GM13976 (cell line): ENCODE measurements around the gene P2RX4.

Experiments used
- DNase-seq: peaks from one replicate; pipeline ENCODE4 v3.0.0; 2012; ENCODE audit warnings: low spot score
- in situ Hi-C: fragments of 300-500 bp; cut with MboI; formaldehyde crosslinking; loops from one replicate; pipeline ENCODE4 v1.12.0; 2022; ENCODE audit warnings: low sequenced_read_pairs, mixed read lengths, inconsistent platforms; ENCODE audit not compliant: unreplicated experiment
- TF ChIP-seq, protein P1 (sequence below): IDR thresholded peaks from 2 replicates; pipeline ENCODE4 v1.5.1; 2012; ENCODE audit warnings: borderline replicate concordance, mild to moderate bottlenecking; ENCODE audit not compliant: insufficient read depth; ENCODE audit errors: extremely low read depth, missing control alignments, control extremely low read depth

Gene P2RX4

DNA sequence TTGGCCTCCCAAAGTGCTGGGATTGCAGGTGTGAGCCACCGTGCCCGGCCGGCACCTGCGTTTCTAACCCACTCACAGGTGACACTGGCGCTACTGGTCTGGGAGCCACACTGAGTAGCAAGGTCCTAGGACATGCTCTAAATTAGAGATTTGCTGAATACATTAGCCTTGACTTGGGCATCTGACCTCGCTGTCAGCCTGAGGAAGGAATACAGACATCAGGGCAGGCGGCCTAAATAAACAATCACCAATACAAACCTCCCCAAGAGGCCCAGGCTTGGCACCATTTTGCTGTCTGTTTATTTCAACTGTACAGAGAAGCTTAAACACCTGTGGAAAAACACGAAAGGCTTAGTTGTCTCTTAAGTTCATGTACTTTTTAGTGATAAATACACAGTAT lies 27.5 kb downstream of the P2RX4 start:
- TF ChIP-seq, protein P1, sequence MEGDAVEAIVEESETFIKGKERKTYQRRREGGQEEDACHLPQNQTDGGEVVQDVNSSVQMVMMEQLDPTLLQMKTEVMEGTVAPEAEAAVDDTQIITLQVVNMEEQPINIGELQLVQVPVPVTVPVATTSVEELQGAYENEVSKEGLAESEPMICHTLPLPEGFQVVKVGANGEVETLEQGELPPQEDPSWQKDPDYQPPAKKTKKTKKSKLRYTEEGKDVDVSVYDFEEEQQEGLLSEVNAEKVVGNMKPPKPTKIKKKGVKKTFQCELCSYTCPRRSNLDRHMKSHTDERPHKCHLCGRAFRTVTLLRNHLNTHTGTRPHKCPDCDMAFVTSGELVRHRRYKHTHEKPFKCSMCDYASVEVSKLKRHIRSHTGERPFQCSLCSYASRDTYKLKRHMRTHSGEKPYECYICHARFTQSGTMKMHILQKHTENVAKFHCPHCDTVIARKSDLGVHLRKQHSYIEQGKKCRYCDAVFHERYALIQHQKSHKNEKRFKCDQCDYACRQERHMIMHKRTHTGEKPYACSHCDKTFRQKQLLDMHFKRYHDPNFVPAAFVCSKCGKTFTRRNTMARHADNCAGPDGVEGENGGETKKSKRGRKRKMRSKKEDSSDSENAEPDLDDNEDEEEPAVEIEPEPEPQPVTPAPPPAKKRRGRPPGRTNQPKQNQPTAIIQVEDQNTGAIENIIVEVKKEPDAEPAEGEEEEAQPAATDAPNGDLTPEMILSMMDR: no peak
- in situ Hi-C loops: no loop called here
- DNase-seq: no peak

DNA sequence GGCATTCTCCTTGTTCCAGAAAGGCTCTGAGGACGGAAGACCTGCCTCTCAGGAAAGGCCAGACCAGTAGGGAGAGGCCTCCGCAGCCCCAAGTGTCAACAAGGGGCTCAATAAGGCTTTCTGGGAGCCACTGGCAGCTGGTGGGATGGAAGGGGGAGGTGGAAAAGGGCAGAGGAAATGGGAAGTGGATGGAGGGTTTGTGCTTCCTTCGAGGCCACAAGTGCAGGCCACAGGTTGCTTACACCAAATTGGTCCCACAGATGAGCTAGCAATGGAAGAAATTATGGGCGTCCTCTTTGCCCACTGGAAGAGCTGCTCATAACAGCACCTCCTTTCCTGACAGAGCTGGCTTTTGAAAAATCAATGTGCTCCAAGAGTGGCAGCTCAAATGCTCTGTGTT lies 28.2 kb downstream of the P2RX4 start:
- in situ Hi-C loops: no loop called here
- DNase-seq: no peak
- TF ChIP-seq, protein P1: no peak

DNA sequence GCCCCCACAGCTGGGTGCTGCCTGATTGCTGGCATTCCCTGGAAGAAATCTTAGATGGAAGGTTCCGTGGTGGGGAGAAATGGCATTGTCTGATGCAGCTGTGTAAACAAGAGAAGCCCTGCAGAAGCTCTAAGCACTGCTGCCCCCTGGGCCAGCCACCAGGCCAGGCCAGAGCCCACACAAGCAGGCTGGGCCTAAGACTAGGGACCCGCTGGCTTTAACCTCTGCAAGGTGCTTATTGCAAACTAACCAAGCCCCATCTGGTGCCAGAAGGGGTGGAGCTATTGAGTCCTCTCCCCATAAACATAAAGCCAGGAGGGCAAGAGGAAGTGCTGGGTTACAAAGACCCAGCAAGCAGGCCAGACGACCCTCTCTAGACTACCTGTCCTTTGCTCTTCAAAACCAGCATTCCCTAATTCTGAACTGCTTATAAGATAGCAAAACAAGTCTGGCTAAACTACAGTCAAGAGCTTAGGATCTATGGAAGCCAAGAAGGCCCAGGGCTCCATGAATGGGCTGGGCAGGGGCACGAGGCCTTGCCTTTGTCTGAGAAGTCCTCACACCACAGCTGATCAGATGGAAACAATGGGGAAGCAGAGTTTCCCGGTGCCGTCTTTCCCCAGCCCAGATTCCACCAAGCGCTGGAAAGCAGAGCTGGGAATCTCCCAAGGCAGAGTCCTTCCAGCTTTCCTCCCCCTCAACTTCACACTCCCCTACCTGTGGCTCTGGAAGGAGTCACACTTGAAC lies 28.8 kb downstream of the P2RX4 start:
- TF ChIP-seq, protein P1: no peak
- DNase-seq: no peak
- in situ Hi-C loops: no loop called here

DNA sequence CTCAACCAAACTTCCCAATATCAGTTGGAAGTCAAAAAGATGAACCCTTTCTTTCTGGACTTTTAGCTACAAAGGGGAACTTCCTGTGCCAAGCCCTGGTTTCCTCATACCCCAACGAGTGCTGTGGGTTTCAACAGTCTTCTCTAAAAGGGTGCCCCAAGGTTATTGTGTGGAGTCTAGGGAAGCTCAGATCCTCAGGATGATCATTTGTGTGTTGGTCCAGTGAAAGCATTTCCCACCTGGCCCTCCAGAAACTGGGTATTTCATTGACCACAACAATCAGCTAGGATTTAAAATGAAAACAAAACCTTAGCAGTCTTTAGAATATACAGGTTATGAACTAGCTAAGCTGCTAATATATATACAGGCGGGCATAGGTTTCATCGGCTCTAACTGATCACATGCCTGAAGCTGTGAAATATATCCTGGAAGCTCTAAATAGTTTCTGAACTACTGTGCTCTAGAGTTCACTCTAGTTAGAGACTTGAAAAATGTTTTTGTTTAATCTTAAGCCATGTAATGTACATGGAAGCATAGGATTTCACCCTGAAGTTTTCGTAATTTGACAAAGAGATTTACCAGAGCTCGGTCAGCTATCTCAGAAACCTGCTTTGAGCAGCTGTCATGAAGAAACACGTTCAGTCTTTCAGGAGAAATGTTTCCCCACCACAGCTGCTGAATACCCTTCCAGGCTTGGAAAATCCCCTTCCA lies 29.6 kb downstream of the P2RX4 start:
- in situ Hi-C loops: no loop called here
- no peak for DNase-seq
- TF ChIP-seq, protein P1: no peak

DNA sequence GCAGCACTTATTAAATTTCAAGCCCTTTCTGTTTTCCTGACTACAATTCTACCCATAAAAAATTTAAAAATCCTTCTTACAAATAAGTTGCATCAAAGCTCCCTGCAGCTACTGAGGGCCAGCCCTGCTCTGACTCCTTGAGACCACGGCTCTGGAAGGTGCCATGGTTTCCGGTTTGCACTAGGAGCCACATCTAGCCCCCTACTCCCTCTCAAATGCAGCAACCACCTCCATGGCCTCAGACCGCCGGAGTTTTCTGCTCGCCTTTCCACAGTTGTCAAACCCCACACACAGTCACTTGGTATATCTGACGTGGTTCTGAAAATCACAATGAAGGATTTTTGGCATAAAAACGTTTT lies 30.1 kb downstream of the P2RX4 start:
- in situ Hi-C loops: no loop called here
- TF ChIP-seq, protein P1: no peak
- no peak for DNase-seq

DNA sequence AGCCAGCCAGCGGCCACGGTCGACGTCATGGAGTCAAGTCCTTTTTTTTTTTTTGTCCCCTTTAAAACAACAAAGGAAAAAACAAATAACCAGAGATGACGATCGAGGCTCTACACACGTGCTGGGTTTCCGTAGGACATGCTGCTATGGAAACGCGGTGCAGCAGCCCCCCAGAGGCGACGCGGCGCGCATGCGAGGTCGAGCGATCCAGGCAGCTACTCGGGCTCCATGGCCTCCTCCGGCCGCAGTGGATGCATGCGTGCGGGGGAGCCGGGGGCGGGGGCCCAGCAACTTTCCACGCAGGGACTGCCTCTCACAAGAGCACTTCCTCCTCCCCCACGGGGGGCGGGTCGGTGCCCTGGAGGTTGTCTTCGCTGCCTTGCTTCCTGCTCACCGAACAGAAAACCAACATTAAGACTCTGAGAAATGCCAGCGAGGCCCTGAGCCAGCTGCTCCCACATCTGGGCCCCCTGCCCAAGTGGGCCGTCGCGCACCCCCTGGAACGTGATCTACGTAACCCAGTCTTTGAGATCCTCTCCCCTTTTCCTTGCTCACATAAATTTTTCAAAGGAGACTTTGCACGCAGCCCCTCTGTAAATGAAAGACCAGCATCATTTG lies 30.7 kb downstream of the P2RX4 start:
- TF ChIP-seq, protein P1: no peak
- peak; percentile 67 for DNase-seq
- in situ Hi-C loops: no loop called here
